HepG2 (cell line): ENCODE results near the gene PROX1. TPM values are rescaled to one million over a fixed set of nuclear protein-coding genes. Genes with fewer than 3 reads are reported as not detected.

Experiments
- AGO2 ChIP-seq: fragments of 200-400 bp; formaldehyde crosslinking; optimal IDR thresholded peaks from 2 replicates; pipeline ENCODE3; 2017; ENCODE audit warnings: mild to moderate bottlenecking, low read depth, low read length, moderate library complexity
- CBFB ChIP-seq: sonication (generic); formaldehyde crosslinking; IDR thresholded peaks from 2 replicates; pipeline ENCODE4 v1.4.0; 2020; ENCODE audit warnings: missing genetic modification reagents
- EEA1 ChIP-seq: sonication (generic); formaldehyde crosslinking; IDR thresholded peaks from 2 replicates; pipeline ENCODE4 v1.5.1; 2020; ENCODE audit warnings: mild to moderate bottlenecking, missing genetic modification reagents, borderline replicate concordance
- FOXP1 ChIP-seq, 2 experiments: fragments of 450-650 bp in 1 of 2; IDR thresholded peaks; 2 replicates each; pipeline ENCODE4 v1.6.1; 2017 to 2018; ENCODE audit warnings: antibody characterized with exemption in 1 of 2
- PBX2 ChIP-seq: IDR thresholded peaks from 2 replicates; pipeline ENCODE4 v1.6.1; 2016; ENCODE audit warnings: control low read depth
- PBX3 ChIP-seq: sonication (generic); formaldehyde crosslinking; IDR thresholded peaks from 2 replicates; pipeline ENCODE4 v1.8.1; 2023; ENCODE audit warnings: missing genetic modification reagents, inconsistent platforms, borderline replicate concordance
- PHF8 ChIP-seq: sonication (generic); formaldehyde crosslinking; IDR thresholded peaks from 2 replicates; pipeline ENCODE4 v1.5.0; 2020; ENCODE audit warnings: missing genetic modification reagents
- REXO4 ChIP-seq: sonication (generic); formaldehyde crosslinking; IDR thresholded peaks from 2 replicates; pipeline ENCODE4 v1.8.0; 2022; ENCODE audit warnings: missing genetic modification reagents, mild to moderate bottlenecking, borderline replicate concordance
- RXRA ChIP-seq: sonication (generic); formaldehyde crosslinking; IDR thresholded peaks from 2 replicates; pipeline ENCODE4 v1.5.1; 2020; ENCODE audit warnings: missing genetic modification reagents
- TEAD3 ChIP-seq: optimal IDR thresholded peaks from 2 replicates; pipeline ENCODE3; 2016; ENCODE audit warnings: borderline replicate concordance
- ZNF354B ChIP-seq: sonication (generic); formaldehyde crosslinking; IDR thresholded peaks from 2 replicates; pipeline ENCODE4 v1.8.0; 2022; ENCODE audit warnings: mild to moderate bottlenecking, missing genetic modification reagents
- ZNF724P ChIP-seq: sonication (generic); formaldehyde crosslinking; IDR thresholded peaks from 2 replicates; pipeline ENCODE4 v1.8.0; 2022; ENCODE audit warnings: missing genetic modification reagents, borderline replicate concordance
- ZNF781 ChIP-seq: sonication (generic); formaldehyde crosslinking; IDR thresholded peaks from 2 replicates; pipeline ENCODE4 v1.5.1; 2020; ENCODE audit warnings: borderline replicate concordance, mild to moderate bottlenecking, missing genetic modification reagents; ENCODE audit errors: not compliant biosample characterization
- ZZZ3 ChIP-seq: sonication (generic); formaldehyde crosslinking; IDR thresholded peaks from 2 replicates; pipeline ENCODE4 v1.4.0; 2020; ENCODE audit warnings: missing genetic modification reagents, mild to moderate bottlenecking, borderline replicate concordance
- polyA plus RNA-seq, 8 experiments: library from polyadenylated mRNA; depleted of rRNA in 3 of 8; stranded (reverse) in 7 of 8; unstranded in 1 of 8; fragments of >200 nt; fragmentation: Illumina TruSeq in 4 of 8; extraction: Trizol in 4 of 8; gene quantifications; 2 replicates each; pipeline versions ENCODE4 v1.2.1 to v1.2.3, GENCODE V29; 2011 to 2016; ENCODE audit warnings: low read depth in 4 of 8, missing spikeins in 1 of 8, mixed read lengths in 1 of 8; ENCODE audit not compliant: insufficient read depth in 1 of 8
- total RNA-seq, 5 experiments: library from RNA; depleted of rRNA; stranded (reverse); fragments of >200 nt; fragmentation: Illumina TruSeq; extraction: Trizol; gene quantifications; 2 replicates each; pipeline ENCODE4 v1.2.3, GENCODE V29; 2016; ENCODE audit warnings: low read depth in 1 of 5

The PROX1 gene
- total and polyA plus RNA-seq, 2 of the 13 experiments (the other 11 are each of a cell fraction or from before 2014, with no cell fraction given) = 12.3 to 30.2 TPM

DNA sequence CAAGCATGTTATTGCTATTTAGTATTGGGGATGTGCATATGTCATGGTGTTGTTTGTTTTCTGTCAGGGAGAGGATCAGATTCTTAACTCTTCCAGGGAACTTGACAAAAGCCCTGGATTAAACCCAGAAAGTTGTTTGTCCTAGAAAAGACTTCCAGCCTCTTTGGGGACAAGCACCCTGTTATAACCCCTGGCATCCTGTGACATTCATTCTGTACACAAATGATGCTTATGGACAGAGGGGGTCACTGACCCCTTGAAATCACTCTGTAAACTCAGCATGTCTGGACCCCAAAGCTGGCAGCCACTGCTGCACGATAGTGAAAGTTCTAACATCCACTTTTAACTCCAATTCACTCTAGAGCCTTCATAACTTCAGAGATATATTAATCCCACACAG lies 81.2 kb downstream of the PROX1 start (continued):
- TF ChIP-seq FOXP1 (IDR thresholded peaks at IDR 0.05) (no peak), FOXP1 (CRISPR knock-in tag; IDR thresholded peaks at IDR 0.05) (peak; percentile 38), ZZZ3 (CRISPR knock-in tag) (no peak), PBX3 (CRISPR knock-in tag) (no peak), RXRA (CRISPR knock-in tag) (peak; percentile 78; the same call in 1 of the 2 replicates), EEA1 (CRISPR knock-in tag) (no peak), TEAD3 (CRISPR knock-in tag) (peak; percentile 43), CBFB (no peak), PBX2 (CRISPR knock-in tag) (no peak), REXO4 (CRISPR knock-in tag) (no peak), ZNF724P (CRISPR knock-in tag) (no peak), ZNF354B (CRISPR knock-in tag) (no peak), AGO2 (no peak), PHF8 (CRISPR knock-in tag) (no peak), ZNF781 (no peak)
